WTC11 (cell line): ENCODE data around the gene ADCY2. TPM values are rescaled to one million over a fixed set of nuclear protein-coding genes. Genes with fewer than 3 reads are reported as not detected.

Experiments used
- ATAC-seq: fragments of 200-7000 bp; cut with Tn5 transposase; 2 replicates; pipeline ENCODE4 v1.10.0; 2021; ENCODE audit warnings: mild to moderate bottlenecking, moderate library complexity
- CTCF ChIA-PET: fragments of 300-600 bp; sonication (Branson Sonifier 250); formaldehyde crosslinking; loops from one replicate; lab custom pipeline; 2021; ENCODE audit warnings: antibody characterized with exemption; lab: Charles Lee
- POLR2A ChIA-PET: fragments of 350-600 bp; sonication (Branson Sonifier 250); formaldehyde crosslinking; loops from one replicate; lab custom pipeline; 2021; ENCODE audit warnings: antibody characterized with exemption; lab: Charles Lee
- DNase-seq: peaks from one replicate; pipeline ENCODE4 v3.0.0; 2021; ENCODE audit warnings: low spot score
- H3K27ac Mint-ChIP-seq: 2 replicates; pipeline ENCODE4 v1.8.0; 2021; ENCODE audit warnings: mixed read lengths
- H3K27me3 Mint-ChIP-seq: 2 replicates; pipeline ENCODE4 v1.8.0; 2021; ENCODE audit warnings: low read depth, mild to moderate bottlenecking, moderate library complexity, mixed read lengths
- H3K36me3 Mint-ChIP-seq: 2 replicates; pipeline ENCODE4 v1.8.0; 2021; ENCODE audit warnings: mixed read lengths
- H3K4me1 Mint-ChIP-seq: 2 replicates; pipeline ENCODE4 v1.8.0; 2022; ENCODE audit warnings: mixed read lengths
- H3K4me3 Mint-ChIP-seq: 2 replicates; pipeline ENCODE4 v1.8.0; 2021; ENCODE audit warnings: mild to moderate bottlenecking, moderate library complexity, mixed read lengths
- H3K9me3 Mint-ChIP-seq: 2 replicates; pipeline ENCODE4 v1.8.0; 2021; ENCODE audit warnings: mixed read lengths
- CREB1 ChIP-seq: sonication (generic); formaldehyde crosslinking; IDR thresholded peaks from 2 replicates; pipeline ENCODE4 v1.8.0; 2023; ENCODE audit warnings: mild to moderate bottlenecking, missing genetic modification reagents
- CREM ChIP-seq: sonication (generic); formaldehyde crosslinking; IDR thresholded peaks from 2 replicates; pipeline ENCODE4 v1.8.1; 2022; ENCODE audit warnings: mild to moderate bottlenecking, missing genetic modification reagents, moderate library complexity
- FOXP1 ChIP-seq: sonication (generic); formaldehyde crosslinking; IDR thresholded peaks from 2 replicates; pipeline ENCODE4 v1.8.0; 2022; ENCODE audit warnings: missing genetic modification reagents, mild to moderate bottlenecking, moderate library complexity, borderline replicate concordance
- GABPB1 ChIP-seq: sonication (generic); formaldehyde crosslinking; IDR thresholded peaks from 2 replicates; pipeline ENCODE4 v1.8.1; 2023; ENCODE audit warnings: mild to moderate bottlenecking, missing genetic modification reagents
- GRHL2 ChIP-seq: fragments of 250-450 bp; sonication (Bioruptor Pico); IDR thresholded peaks from 2 replicates; pipeline ENCODE4 v1.8.0; 2022; ENCODE audit warnings: mild to moderate bottlenecking, moderate library complexity; ENCODE audit not compliant: insufficient replicate concordance, severe bottlenecking
- JAZF1 ChIP-seq: fragments of 250-450 bp; sonication (Bioruptor Pico); IDR thresholded peaks from 2 replicates; pipeline ENCODE4 v1.9.0; 2021; ENCODE audit warnings: moderate library complexity, mild to moderate bottlenecking, inconsistent platforms
- MYBL2 ChIP-seq: sonication (generic); formaldehyde crosslinking; IDR thresholded peaks from 2 replicates; pipeline ENCODE4 v1.8.1; 2023; ENCODE audit warnings: mild to moderate bottlenecking, moderate library complexity, missing genetic modification reagents
- NFATC4 ChIP-seq: fragments of 250-450 bp; sonication (Bioruptor Pico); IDR thresholded peaks from 2 replicates; pipeline ENCODE4 v1.9.0; 2021; ENCODE audit warnings: mild to moderate bottlenecking
- NFYB ChIP-seq: sonication (generic); formaldehyde crosslinking; conservative IDR thresholded peaks from 2 replicates; pipeline ENCODE4 v1.8.0; 2022; ENCODE audit warnings: low read depth, missing genetic modification reagents
- NR1H2 ChIP-seq: sonication (generic); formaldehyde crosslinking; IDR thresholded peaks from 2 replicates; pipeline ENCODE4 v1.9.0; 2021; ENCODE audit warnings: mild to moderate bottlenecking, moderate library complexity, missing genetic modification reagents
- NR2C2 ChIP-seq: sonication (generic); formaldehyde crosslinking; IDR thresholded peaks from 2 replicates; pipeline ENCODE4 v1.8.0; 2022; ENCODE audit warnings: mild to moderate bottlenecking, missing genetic modification reagents
- OVOL2 ChIP-seq: fragments of 250-450 bp; sonication (Bioruptor Pico); IDR thresholded peaks from 2 replicates; pipeline ENCODE4 v1.9.0; 2021; ENCODE audit warnings: mild to moderate bottlenecking, borderline replicate concordance
- SMAD4 ChIP-seq: sonication (generic); formaldehyde crosslinking; IDR thresholded peaks from 2 replicates; pipeline ENCODE4 v1.8.0; 2022; ENCODE audit warnings: mild to moderate bottlenecking, missing genetic modification reagents
- SP1 ChIP-seq: sonication (generic); formaldehyde crosslinking; conservative IDR thresholded peaks from 2 replicates; pipeline ENCODE4 v1.8.1; 2022; ENCODE audit warnings: missing genetic modification reagents
- ZNF219 ChIP-seq: sonication (generic); formaldehyde crosslinking; IDR thresholded peaks from 2 replicates; pipeline ENCODE4 v1.8.0; 2023; ENCODE audit warnings: missing genetic modification reagents, mild to moderate bottlenecking, borderline replicate concordance
- ZNF232 ChIP-seq: sonication (generic); formaldehyde crosslinking; IDR thresholded peaks from 2 replicates; pipeline ENCODE4 v1.8.0; 2022; ENCODE audit warnings: mild to moderate bottlenecking, missing genetic modification reagents
- ZNF263 ChIP-seq: sonication (generic); formaldehyde crosslinking; IDR thresholded peaks from 2 replicates; pipeline ENCODE4 v1.8.1; 2022; ENCODE audit warnings: low read depth, mild to moderate bottlenecking, moderate library complexity, missing genetic modification reagents
- ZNF317 ChIP-seq: sonication (generic); formaldehyde crosslinking; IDR thresholded peaks from 2 replicates; pipeline ENCODE4 v1.8.1; 2023; ENCODE audit warnings: low read depth, mild to moderate bottlenecking, moderate library complexity, missing genetic modification reagents, borderline replicate concordance
- ZNF396 ChIP-seq: fragments of 250-450 bp; sonication (Bioruptor Pico); IDR thresholded peaks from 2 replicates; pipeline ENCODE4 v1.8.0; 2021; ENCODE audit warnings: mild to moderate bottlenecking, moderate library complexity, borderline replicate concordance
- total RNA-seq: library from RNA; stranded (reverse); gene quantifications from 3 replicates; pipeline ENCODE4 v1.2.3, GENCODE V29; 2021
- TF ChIP-seq, protein P1 (sequence below): fragments of 250-450 bp; sonication (Bioruptor Pico); conservative IDR thresholded peaks from 2 replicates; pipeline ENCODE4 v1.9.0; 2021; ENCODE audit warnings: mild to moderate bottlenecking
- TF ChIP-seq, protein P2 (sequence below): sonication (generic); formaldehyde crosslinking; IDR thresholded peaks from 2 replicates; pipeline ENCODE4 v1.8.1; 2023; ENCODE audit warnings: mild to moderate bottlenecking, missing genetic modification reagents, moderate library complexity
- TF ChIP-seq, protein P3 (sequence below): sonication (generic); formaldehyde crosslinking; IDR thresholded peaks from 2 replicates; pipeline ENCODE4 v1.8.1; 2022; ENCODE audit warnings: low read depth, mild to moderate bottlenecking, moderate library complexity, missing genetic modification reagents, borderline replicate concordance
- TF ChIP-seq, protein P4 (sequence below): sonication (generic); formaldehyde crosslinking; IDR thresholded peaks from 2 replicates; pipeline ENCODE4 v1.8.0; 2023; ENCODE audit warnings: missing genetic modification reagents
- TF ChIP-seq, protein P5 (sequence below): sonication (generic); formaldehyde crosslinking; IDR thresholded peaks from 2 replicates; pipeline ENCODE4 v1.8.0; 2022; ENCODE audit warnings: mild to moderate bottlenecking, missing genetic modification reagents
- TF ChIP-seq, protein P6 (sequence below): sonication (generic); formaldehyde crosslinking; conservative IDR thresholded peaks from 2 replicates; pipeline ENCODE4 v1.8.1; 2023; ENCODE audit warnings: mild to moderate bottlenecking, low read depth, missing genetic modification reagents, moderate library complexity

ADCY2 gene
- total RNA-seq, 1 experiment from 2014 or later, result 142 TPM

DNA sequence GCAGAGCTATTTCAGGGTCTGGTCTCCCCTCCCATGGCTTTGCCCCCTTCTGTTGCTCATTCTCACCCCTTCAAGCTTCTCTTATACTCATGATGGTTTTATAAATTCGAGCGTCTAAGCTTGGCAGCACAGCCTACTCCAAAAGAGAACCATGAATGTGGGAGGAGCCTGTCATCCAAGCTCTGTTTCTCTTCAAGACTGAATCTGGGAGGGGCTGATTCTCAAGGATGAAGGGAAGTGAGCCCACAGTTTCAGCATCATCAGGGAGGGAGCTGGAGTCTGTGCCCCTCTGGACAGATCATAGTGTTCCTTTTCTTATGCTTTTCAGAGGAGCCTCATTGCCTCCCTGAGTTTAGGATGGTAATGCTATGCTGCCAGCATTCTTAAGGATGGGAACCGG, 286.4 kb downstream of the ADCY2 start (continued):
- TF ChIP-seq, protein P1, sequence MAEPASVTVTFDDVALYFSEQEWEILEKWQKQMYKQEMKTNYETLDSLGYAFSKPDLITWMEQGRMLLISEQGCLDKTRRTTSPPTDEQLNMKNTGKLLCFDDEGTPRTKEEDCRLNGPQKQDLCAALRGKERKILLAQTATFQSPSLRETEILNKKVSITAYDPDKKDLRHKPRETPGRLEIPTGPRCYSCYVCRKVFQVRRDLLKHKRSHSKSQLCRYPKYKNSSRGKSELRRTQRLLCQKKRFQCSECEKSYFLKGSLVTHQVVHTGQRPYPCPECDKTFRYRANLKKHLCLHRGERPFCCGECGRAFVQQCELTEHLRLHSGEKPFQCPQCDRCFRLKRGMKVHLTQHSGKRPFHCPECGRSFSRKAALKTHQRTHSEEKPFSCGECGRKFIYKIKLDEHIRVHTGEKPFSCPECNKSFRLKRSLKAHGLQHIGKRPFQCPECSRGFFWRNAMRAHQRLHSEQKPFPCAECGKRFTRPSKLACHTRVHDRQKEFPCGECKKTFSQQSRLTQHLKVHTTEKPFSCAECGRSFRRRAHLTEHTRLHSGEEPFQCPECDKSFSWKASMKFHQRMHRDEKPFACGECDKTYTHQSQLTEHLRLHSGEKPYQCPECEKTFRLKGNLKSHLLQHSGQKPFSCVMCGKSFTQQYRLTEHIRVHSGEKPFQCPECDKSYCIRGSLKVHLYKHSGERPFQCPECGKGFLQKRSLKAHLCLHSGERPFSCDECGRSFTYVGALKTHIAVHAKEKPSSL, result no peak
- TF ChIP-seq SMAD4, result no peak
- no peak for TF ChIP-seq CREB1 (CRISPR knock-in tag)
- TF ChIP-seq, protein P2, sequence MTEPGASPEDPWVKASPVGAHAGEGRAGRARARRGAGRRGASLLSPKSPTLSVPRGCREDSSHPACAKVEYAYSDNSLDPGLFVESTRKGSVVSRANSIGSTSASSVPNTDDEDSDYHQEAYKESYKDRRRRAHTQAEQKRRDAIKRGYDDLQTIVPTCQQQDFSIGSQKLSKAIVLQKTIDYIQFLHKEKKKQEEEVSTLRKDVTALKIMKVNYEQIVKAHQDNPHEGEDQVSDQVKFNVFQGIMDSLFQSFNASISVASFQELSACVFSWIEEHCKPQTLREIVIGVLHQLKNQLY, result no peak
- TF ChIP-seq GABPB1 (CRISPR knock-in tag), result no peak
- TF ChIP-seq JAZF1 (CRISPR knock-in tag), result no peak
- TF ChIP-seq OVOL2 (CRISPR knock-in tag), result no peak
- no peak for TF ChIP-seq ZNF232 (CRISPR knock-in tag)
- TF ChIP-seq, protein P3, sequence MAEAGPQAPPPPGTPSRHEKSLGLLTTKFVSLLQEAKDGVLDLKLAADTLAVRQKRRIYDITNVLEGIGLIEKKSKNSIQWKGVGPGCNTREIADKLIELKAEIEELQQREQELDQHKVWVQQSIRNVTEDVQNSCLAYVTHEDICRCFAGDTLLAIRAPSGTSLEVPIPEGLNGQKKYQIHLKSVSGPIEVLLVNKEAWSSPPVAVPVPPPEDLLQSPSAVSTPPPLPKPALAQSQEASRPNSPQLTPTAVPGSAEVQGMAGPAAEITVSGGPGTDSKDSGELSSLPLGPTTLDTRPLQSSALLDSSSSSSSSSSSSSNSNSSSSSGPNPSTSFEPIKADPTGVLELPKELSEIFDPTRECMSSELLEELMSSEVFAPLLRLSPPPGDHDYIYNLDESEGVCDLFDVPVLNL (CRISPR knock-in tag), result no peak

DNA sequence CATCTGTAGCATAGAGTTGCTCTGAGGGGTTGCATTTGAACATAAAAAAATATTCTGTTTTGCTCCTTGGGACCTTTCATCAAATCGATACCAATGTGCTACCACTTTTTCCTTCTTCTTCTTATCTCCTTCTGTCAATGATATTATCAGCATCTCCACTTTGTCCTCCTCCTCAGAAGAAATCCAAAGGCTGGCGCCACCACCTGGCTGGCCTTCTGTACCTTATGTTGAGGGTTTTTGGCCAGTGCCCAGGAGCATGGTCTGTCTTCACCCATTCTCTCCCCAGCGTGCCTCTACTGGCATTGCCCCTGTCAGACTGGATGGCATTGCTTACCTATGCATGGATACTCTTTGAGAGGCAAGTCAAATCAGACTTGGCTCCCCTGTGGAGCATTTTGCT, 287.8 kb downstream of the ADCY2 start:
- Mint-ChIP-seq H3K27ac (no peak overlapping the region), H3K4me3 (no peak overlapping the region), H3K36me3 (peaks cover 8% of the 10 kb centered on the region), H3K9me3 (no peaks in the 10 kb centered on the region), H3K4me1 (peaks cover 55% of the 10 kb centered on the region), H3K27me3 (no peaks in the 10 kb centered on the region)
- peak; percentile 31 for ATAC-seq
- peak; percentile 19 for DNase-seq
- ChIA-PET POLR2A (no interaction called here), CTCF (no interaction called here)
- TF ChIP-seq ZNF232 (CRISPR knock-in tag), result no peak
- TF ChIP-seq NR1H2 (CRISPR knock-in tag), result no peak
- TF ChIP-seq, protein P4, sequence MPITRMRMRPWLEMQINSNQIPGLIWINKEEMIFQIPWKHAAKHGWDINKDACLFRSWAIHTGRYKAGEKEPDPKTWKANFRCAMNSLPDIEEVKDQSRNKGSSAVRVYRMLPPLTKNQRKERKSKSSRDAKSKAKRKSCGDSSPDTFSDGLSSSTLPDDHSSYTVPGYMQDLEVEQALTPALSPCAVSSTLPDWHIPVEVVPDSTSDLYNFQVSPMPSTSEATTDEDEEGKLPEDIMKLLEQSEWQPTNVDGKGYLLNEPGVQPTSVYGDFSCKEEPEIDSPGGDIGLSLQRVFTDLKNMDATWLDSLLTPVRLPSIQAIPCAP, result no peak
- TF ChIP-seq ZNF263 (CRISPR knock-in tag), result no peak
- no peak for TF ChIP-seq ZNF396 (CRISPR knock-in tag)
- TF ChIP-seq CREM (CRISPR knock-in tag), result no peak
- TF ChIP-seq FOXP1 (CRISPR knock-in tag), result no peak
- TF ChIP-seq NFATC4 (CRISPR knock-in tag), result no peak
- TF ChIP-seq, protein P5, sequence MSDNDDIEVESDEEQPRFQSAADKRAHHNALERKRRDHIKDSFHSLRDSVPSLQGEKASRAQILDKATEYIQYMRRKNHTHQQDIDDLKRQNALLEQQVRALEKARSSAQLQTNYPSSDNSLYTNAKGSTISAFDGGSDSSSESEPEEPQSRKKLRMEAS (CRISPR knock-in tag), result no peak
- no peak for TF ChIP-seq ZNF317 (CRISPR knock-in tag)
- no peak for TF ChIP-seq GRHL2
- no peak for TF ChIP-seq NR2C2

DNA sequence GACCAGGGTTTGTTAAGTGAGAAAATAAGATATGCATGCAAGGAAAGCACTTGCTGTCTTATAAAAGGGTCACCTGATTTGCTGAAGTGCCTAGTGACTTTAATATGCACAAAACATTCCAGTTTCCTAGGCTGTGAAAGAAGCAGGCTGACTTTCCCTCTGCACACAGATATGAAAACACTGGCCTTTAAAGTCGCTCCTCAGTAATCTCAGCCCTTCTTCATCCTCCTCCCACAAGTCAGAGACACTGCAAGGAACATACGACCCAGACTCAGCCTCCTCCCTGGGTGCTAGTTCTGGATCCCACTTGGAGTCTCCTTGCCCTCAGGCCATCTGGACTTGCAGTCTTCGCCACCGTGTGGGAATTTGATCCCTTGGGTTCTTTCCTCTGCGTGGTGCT, 288.9 kb downstream of the ADCY2 start:
- no peaks in the 10 kb centered on the region for H3K9me3 Mint-ChIP-seq
- CTCF ChIA-PET, result interaction anchor here (1.0 kb wide), 1 partner anchor 290 kb away, joined by 3 read pairs; no protein-coding TSS in a partner anchor
- H3K27ac Mint-ChIP-seq, result no peak overlapping the region
- ATAC-seq, result no peak
- H3K4me3 Mint-ChIP-seq, result no peak overlapping the region
- POLR2A ChIA-PET, result no interaction called here
- no peak for DNase-seq
- H3K36me3 Mint-ChIP-seq, result peaks cover 8% of the 10 kb centered on the region
- TF ChIP-seq, protein P6, sequence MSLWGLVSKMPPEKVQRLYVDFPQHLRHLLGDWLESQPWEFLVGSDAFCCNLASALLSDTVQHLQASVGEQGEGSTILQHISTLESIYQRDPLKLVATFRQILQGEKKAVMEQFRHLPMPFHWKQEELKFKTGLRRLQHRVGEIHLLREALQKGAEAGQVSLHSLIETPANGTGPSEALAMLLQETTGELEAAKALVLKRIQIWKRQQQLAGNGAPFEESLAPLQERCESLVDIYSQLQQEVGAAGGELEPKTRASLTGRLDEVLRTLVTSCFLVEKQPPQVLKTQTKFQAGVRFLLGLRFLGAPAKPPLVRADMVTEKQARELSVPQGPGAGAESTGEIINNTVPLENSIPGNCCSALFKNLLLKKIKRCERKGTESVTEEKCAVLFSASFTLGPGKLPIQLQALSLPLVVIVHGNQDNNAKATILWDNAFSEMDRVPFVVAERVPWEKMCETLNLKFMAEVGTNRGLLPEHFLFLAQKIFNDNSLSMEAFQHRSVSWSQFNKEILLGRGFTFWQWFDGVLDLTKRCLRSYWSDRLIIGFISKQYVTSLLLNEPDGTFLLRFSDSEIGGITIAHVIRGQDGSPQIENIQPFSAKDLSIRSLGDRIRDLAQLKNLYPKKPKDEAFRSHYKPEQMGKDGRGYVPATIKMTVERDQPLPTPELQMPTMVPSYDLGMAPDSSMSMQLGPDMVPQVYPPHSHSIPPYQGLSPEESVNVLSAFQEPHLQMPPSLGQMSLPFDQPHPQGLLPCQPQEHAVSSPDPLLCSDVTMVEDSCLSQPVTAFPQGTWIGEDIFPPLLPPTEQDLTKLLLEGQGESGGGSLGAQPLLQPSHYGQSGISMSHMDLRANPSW, result no peak
- no peak for TF ChIP-seq ZNF232 (CRISPR knock-in tag)
- no peak for TF ChIP-seq ZNF219 (CRISPR knock-in tag)
- no peak for TF ChIP-seq NFYB (CRISPR knock-in tag)
- no peak for TF ChIP-seq NFATC4 (CRISPR knock-in tag)
- no peak for TF ChIP-seq MYBL2 (CRISPR knock-in tag)
- no peak for TF ChIP-seq SP1
- H3K27me3 Mint-ChIP-seq, result no peaks in the 10 kb centered on the region
- H3K4me1 Mint-ChIP-seq, result peaks cover 45% of the 10 kb centered on the region
